ENCODE results near the gene OXER1. TPM values are rescaled to one million over a fixed set of nuclear protein-coding genes. Genes with fewer than 3 reads are reported as not detected.

The OXER1 gene
- total RNA-seq, 4 donors from 2014 or later, result 0.84 to 2.5 (median 1.7) TPM; not detected in 1

- intact Hi-C loops (cut with DNase I; ENCODE audit: low total_unique reads), result no loop called here
- TF ChIP-seq CTCF (IDR thresholded peaks at IDR 0.05) (no peak), POLR2A (IDR thresholded peaks at IDR 0.05) (no peak)
- 90 to 91% methylated on average over 2 of the region's 2 CpGs for WGBS, 2 donors
- no peak overlapping the region for H3K4me3 ChIP-seq (ENCODE audit: low read depth, poor library complexity, severe bottlenecking)
- no peak for DNase-seq (ENCODE audit: low spot score in 2 of 2)
These were observed 51.0 kb downstream of the OXER1 start for GRCh38 chr2:42712934-42713333.

Other genes starting within 250 kb of the OXER1 start
- 10 to 100 TPM; 32.9 to 50.4 (median 35.9) TPM for gene MTA3, start 195.5 kb downstream of the OXER1 start, total RNA-seq
- gene HAAO, start 28.4 kb upstream of the OXER1 start, total RNA-seq, result 1 to 10 TPM; 1.7 to 4.3 (median 3.3) TPM

Measured in lower leg skin (tissue), 4 donors.